Subcutaneous adipose tissue (tissue), 4 donors: ENCODE data around the gene ZBTB18. TPM values are rescaled to one million over a fixed set of nuclear protein-coding genes. Genes with fewer than 3 reads are reported as not detected.

Source experiments
- CTCF ChIP-seq: fragments of 450-650 bp; IDR thresholded peaks from one replicate; pipeline ENCODE4 v1.5.1; 2016; ENCODE audit warnings: low read depth, mild to moderate bottlenecking, control low read depth, antibody characterized with exemption, moderate library complexity
- total RNA-seq, 4 donors: library from RNA; depleted of rRNA; stranded (reverse); fragments of >200 nt; gene quantifications; one replicate each; pipeline ENCODE4 v1.1.0, GENCODE V29; 2016

Gene ZBTB18
- total RNA-seq, 4 donors from 2014 or later: 8.3 to 17.7 (median 9.8) TPM

- no peak for TF ChIP-seq CTCF
Measured at GRCh38 chr1:244074559-244075171, 23.6 kb downstream of the ZBTB18 start.

- TF ChIP-seq CTCF: no peak
Measured at GRCh38 chr1:244075247-244075722, 24.2 kb downstream of the ZBTB18 start.

DNA sequence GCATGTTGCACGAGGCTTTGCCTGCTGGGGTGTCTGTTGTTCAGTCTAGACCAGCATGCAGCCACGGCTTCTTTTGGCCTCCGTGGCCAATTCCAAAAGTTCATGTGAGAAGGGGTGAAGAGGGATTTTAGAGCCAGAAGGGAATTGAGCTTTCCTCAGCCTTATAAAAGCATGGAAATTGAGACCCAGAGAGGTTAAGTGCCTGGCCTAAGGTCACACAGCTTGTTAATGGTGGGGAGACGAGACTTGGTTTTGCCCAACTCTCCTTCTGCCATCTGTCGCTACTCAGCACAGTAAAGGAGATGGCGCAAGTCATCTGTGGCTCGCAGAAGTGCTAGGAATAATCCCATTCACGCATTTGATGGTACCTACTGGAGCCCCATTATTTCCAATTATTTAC lies 25.7 kb downstream of the ZBTB18 start:
- TF ChIP-seq CTCF: no peak

DNA sequence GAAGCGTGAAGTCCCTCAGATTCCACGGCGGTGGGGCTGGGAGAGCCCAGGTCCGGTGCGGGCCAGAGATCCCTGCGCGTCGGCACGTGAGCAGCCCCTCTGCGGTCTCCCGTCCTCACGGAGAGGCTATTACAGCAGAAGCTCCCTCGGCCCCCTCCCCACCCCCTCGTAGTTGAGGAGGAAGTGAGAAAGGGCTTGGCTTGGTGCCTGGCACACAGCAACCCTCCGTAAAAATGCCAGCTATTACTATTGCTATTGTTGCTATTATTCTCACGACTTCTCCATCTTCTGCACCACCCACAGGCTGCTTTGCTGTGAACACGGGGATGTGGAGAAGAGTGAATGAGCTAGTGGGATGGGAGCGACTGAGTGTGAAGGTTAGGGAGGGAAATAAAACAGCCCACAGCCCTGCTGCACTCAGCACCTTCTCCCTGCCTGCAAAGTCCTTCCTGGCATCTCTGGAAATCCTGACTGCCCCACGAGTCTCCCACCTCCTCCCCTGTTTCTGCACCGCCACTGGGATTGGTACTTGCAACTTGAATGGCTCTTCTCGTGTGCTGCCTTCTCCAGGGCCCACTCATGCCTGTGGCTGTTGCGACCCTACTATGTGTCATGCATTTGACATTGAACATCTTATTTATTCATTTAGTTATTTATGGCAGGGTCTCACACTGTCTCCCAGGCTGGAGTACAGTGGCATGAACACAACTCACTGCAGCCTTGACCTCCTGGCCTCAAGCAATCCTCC lies 26.6 kb downstream of the ZBTB18 start:
- TF ChIP-seq CTCF: no peak

DNA sequence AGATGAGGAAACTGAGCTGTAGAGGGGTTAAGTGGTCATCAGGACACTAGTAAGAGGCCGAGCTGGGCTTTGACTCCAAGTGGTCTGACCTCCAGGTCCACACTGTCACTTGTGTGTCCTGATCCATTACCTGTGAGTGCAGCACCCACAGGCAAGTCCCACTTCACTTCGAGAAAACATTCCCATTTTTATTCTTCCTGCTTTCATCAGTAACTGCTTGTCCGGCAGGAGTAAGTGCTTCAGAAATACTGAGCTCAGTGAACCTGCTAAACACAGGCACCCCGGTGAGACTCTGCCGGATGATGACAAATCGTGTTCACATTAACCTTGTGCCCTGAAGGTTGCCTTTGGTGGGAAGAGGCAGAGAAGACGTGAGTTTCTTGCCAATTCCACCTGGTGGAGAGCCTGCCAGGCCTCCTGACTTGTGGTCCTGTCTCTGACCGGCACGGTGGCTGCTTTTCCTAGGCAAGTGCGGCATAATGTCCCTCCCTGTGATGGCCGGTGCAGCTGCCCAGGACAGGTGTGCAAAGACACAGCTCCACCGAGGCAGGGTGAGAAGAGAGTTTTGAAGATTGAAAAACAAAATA lies 29.4 kb downstream of the ZBTB18 start:
- TF ChIP-seq CTCF: no peak

DNA sequence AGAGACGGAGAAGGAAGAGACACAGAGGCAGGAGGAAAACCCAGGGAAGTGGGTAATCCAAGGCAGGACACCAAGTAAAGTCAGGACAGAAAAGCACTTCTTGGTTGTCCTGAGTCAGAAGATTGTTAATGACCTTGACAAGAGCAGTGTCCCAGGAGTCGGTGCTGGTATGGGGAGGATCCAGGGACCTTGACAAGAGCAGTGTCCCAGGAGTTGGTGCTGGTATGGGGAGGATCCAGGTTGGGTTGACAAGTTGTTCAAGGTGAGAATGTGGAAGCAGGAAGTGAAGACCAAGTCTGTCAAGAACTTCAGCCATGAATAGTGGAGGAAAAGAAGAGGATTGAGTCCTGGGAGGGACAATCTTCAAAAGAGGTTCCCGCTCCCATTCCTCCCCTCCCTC lies 31.9 kb downstream of the ZBTB18 start:
- TF ChIP-seq CTCF: no peak

DNA sequence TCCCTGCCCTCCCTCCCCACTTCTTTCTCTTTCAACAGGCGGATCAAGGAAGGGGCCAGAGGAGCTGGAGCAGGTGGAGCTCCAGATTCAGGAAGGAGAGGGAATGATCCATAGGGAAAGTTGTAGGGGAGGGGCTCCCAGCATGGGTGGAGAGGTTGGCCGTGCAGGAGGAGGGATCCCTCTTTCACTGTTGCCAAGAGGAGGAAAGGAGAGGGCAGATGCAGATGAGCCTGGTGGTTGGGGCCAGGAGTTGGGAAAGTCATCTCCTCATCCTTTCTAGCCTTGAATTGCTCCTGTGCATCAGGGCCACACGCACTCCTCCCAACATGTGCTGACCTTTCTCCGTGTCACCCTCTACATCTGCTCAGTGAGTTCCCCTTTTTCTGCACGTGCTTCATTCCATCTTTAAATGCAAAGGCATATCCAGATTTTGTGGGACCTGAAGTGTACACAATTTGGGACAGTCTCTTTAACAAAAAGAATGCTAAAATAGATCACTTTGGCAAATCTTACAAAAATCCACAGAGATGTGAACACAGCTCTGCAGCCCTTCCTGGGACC lies 32.4 kb downstream of the ZBTB18 start:
- no peak for TF ChIP-seq CTCF
